GM18951 (cell line): Measurements from ENCODE around the gene CRISPLD2.

Source experiments
- POLR2A ChIP-seq: IDR thresholded peaks from 4 replicates; pipeline ENCODE4 v1.6.1; 2011; ENCODE audit warnings: mild to moderate bottlenecking; ENCODE audit not compliant: insufficient read length, insufficient read depth; ENCODE audit errors: extremely low read depth
- in situ Hi-C: fragments of 300-500 bp; cut with MboI; formaldehyde crosslinking; loops from one replicate; pipeline ENCODE4 v1.12.0; 2022; ENCODE audit warnings: low sequenced_read_pairs, mixed read lengths, inconsistent platforms; ENCODE audit not compliant: unreplicated experiment

The CRISPLD2 gene

DNA sequence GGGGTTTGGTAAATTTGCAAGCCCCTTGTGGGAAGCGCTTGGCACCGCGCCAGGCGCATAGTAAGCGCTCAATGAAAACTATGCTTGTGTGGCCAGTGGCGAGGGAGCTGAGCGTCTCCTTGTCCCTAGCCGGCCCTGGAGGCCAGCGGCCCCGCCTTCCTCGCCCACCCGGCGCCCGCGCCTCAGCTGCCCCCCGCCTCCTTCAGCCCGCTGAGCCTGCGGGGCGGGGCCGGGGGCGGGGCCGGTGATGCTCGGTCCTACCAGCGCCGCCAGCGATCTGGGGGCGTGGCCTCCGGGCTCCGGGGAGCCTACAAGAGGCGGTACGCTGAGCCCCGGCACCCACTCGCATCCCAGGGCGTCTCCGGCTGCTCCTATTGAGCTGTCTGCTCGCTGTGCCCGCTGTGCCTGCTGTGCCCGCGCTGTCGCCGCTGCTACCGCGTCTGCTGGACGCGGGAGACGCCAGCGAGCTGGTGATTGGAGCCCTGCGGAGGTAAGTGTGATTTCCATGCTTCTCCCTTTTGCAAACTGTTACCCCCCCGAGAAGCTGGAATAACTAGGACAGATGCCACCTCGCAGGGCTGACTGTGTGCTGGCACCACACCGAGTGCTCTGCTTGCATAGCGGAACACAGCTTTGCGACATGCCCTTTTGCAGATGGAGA is at the start of gene CRISPLD2:
CRISPLD2 (plus strand) TSS at position 342 of the 661 bp plus-strand sequence. CDS start 18,511 bp downstream, outside the sequence.
- in situ Hi-C loops = no loop called here
- no peak for TF ChIP-seq POLR2A

- in situ Hi-C loops = no loop called here
- no peak for TF ChIP-seq POLR2A
These were observed 46.5 kb upstream of the CRISPLD2 start for GRCh38 chr16:84773312-84773711.

DNA sequence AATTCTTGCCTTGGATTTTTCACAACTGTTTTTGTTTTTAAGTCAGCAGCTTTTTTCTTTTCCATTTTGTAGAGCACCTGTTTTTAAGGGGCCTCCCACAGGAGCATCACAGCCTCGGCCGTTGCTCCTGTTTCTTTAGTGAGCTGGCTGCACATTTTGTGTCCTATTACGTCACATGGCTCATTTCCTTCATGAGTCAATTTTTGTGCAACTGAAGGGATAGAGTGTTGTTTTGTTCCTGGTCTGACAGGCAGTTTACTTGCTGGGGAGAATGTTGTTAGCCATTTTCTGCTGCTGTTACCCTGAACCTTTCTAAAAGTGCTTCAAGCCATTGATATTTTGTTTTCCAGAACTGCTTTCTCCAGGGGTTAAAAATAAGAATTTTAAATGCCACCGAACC is 45.0 kb upstream of the CRISPLD2 start:
- TF ChIP-seq POLR2A = no peak
- in situ Hi-C loops = no loop called here

GRCh38 chr16:84775262-84775810 is 44.4 kb upstream of the CRISPLD2 start:
- TF ChIP-seq POLR2A = no peak
- in situ Hi-C loops = no loop called here

GRCh38 chr16:84777435-84777834 is 42.4 kb upstream of the CRISPLD2 start:
- no peak for TF ChIP-seq POLR2A
- in situ Hi-C loops = no loop called here

DNA sequence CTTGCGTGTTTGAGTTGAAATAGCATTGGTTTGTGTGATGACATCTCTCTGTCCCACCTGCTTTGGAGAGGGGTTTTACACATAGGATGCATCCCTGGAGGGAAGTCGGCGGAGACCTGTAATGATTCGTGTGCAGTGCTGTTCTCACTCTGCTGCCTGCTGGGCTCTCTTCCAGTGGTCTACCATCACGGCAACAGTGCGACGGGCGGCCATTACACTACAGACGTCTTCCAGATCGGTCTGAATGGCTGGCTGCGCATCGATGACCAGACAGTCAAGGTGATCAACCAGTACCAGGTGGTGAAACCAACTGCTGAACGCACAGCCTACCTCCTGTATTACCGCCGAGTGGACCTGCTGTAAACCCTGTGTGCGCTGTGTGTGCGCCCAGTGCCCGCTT is 41.1 kb upstream of the CRISPLD2 start:
- in situ Hi-C loops = no loop called here
- no peak for TF ChIP-seq POLR2A

DNA sequence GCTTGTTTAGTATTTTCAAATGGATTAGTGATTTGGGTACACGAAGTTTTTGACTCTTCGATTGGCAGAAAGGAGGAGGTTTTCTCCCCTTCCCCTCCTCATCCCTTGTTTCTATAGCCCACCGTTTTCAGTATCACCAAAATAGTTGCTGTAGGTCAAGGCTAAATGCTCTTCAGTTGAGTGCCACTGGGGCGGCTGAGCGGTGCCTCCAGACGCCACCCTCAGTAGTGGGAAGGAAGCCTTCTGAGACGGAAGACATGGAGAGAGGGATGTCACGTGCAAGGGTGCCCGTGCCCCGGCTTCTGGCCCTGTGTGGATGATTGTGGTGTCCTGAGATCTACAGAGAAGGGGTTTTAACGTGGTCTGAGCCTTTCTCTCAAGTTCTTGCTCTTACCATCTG is 39.7 kb upstream of the CRISPLD2 start:
- in situ Hi-C loops = no loop called here
- TF ChIP-seq POLR2A = no peak

GRCh38 chr16:84780544-84781376 is 39.0 kb upstream of the CRISPLD2 start:
- in situ Hi-C loops = no loop called here
- TF ChIP-seq POLR2A = no peak

- no peak for TF ChIP-seq POLR2A
- in situ Hi-C loops = no loop called here
These were observed 36.9 kb upstream of the CRISPLD2 start for GRCh38 chr16:84782846-84783245.

- no peak for TF ChIP-seq POLR2A
- in situ Hi-C loops = no loop called here
These were observed 33.8 kb upstream of the CRISPLD2 start for GRCh38 chr16:84785843-84786581.

- in situ Hi-C loops = no loop called here
- TF ChIP-seq POLR2A = no peak
These were observed 33.1 kb upstream of the CRISPLD2 start for GRCh38 chr16:84786605-84787262.

- in situ Hi-C loops = no loop called here
- TF ChIP-seq POLR2A = no peak
These were observed 32.5 kb upstream of the CRISPLD2 start for GRCh38 chr16:84787263-84787622.
